ENCODE results near the gene CTNNA3. TPM values are rescaled to one million over a fixed set of nuclear protein-coding genes. Genes with fewer than 3 reads are reported as not detected.
A peak's percentile ranks its signal among the peaks of the same experiment; 100 is the strongest.

Gene CTNNA3
- total and polyA plus RNA-seq, 2 donors (not counting 1 experiment from before 2014, with no cell fraction given), result not detected

GRCh38 chr10:66218289-66218688 lies 1477.7 kb downstream of the CTNNA3 start:
- DNase-seq (ENCODE audit: low read depth in 2 of 2), result no peak
- H3K4me3 ChIP-seq (replicated peaks in 1 of 4; ENCODE audit: control extremely low read depth in 1 of 4, insufficient read depth in 1 of 4, low read depth in 3 of 4, low read length in 4 of 4), result no peak overlapping the region
- no peak overlapping the region for H3K9ac ChIP-seq (ENCODE audit: insufficient read depth, low read length)

GRCh38 chr10:66215920-66216319 lies 1480.1 kb downstream of the CTNNA3 start:
- TF ChIP-seq EZH2 (IDR thresholded peaks at IDR 0.05; ENCODE audit: low read length, missing control alignments) (no peak), CTCF (conservative IDR thresholded peaks at IDR 0.05 in 1 of 2, IDR thresholded peaks at IDR 0.05 in 1 of 2; ENCODE audit: low read depth in 1 of 2, low read length in 2 of 2) (no peak)
- Histone ChIP-seq H3K4me2 (ENCODE audit: extremely low read depth, insufficient read depth, low read length) (no peak overlapping the region), H4K20me1 (ENCODE audit: control insufficient read depth, extremely low read depth, insufficient read depth, low read length) (no peaks in the 10 kb centered on the region), H3K9ac (ENCODE audit: insufficient read depth, low read length) (no peak overlapping the region), H3K27ac (ENCODE audit: insufficient read depth, low read length) (no peak overlapping the region), H3K4me1 (ENCODE audit: control insufficient read depth, extremely low read depth, insufficient read depth, low read length) (no peaks in the 10 kb centered on the region), H3K36me3 (ENCODE audit: control insufficient read depth, insufficient read depth, low read length) (no peaks in the 10 kb centered on the region), H3K27me3 (ENCODE audit: control insufficient read depth, insufficient read depth, low read length) (no peaks in the 10 kb centered on the region), H3K79me2 (ENCODE audit: control insufficient read depth, insufficient read depth, low read length) (no peaks in the 10 kb centered on the region), H3K9me3 (ENCODE audit: control insufficient read depth, insufficient read depth, low read depth, low read length) (no peaks in the 10 kb centered on the region), H2AFZ (ENCODE audit: low read length) (no peak overlapping the region), H3K4me3 (replicated peaks in 1 of 4; ENCODE audit: control extremely low read depth in 1 of 4, insufficient read depth in 1 of 4, low read depth in 3 of 4, low read length in 4 of 4) (no peak overlapping the region)
- DNase-seq (ENCODE audit: low read depth in 2 of 2), result no peak

More at GRCh38 chr10:66218289-66218688, 1477.7 kb downstream of the CTNNA3 start:
- H3K27ac ChIP-seq (ENCODE audit: insufficient read depth, low read length), result no peak overlapping the region
- no peaks in the 10 kb centered on the region for H3K9me3 ChIP-seq (ENCODE audit: control insufficient read depth, insufficient read depth, low read depth, low read length)
- no peaks in the 10 kb centered on the region for H3K4me1 ChIP-seq (ENCODE audit: control insufficient read depth, extremely low read depth, insufficient read depth, low read length)
- H2AFZ ChIP-seq (ENCODE audit: low read length), result no peak overlapping the region
- TF ChIP-seq CTCF (conservative IDR thresholded peaks at IDR 0.05 in 1 of 2, IDR thresholded peaks at IDR 0.05 in 1 of 2; ENCODE audit: low read depth in 1 of 2, low read length in 2 of 2) (no peak), EZH2 (IDR thresholded peaks at IDR 0.05; ENCODE audit: low read length, missing control alignments) (no peak)
- H3K79me2 ChIP-seq (ENCODE audit: control insufficient read depth, insufficient read depth, low read length), result no peaks in the 10 kb centered on the region
- H3K36me3 ChIP-seq (ENCODE audit: control insufficient read depth, insufficient read depth, low read length), result no peaks in the 10 kb centered on the region
- H4K20me1 ChIP-seq (ENCODE audit: control insufficient read depth, extremely low read depth, insufficient read depth, low read length), result no peaks in the 10 kb centered on the region
- H3K4me2 ChIP-seq (ENCODE audit: extremely low read depth, insufficient read depth, low read length), result no peak overlapping the region
- H3K27me3 ChIP-seq (ENCODE audit: control insufficient read depth, insufficient read depth, low read length), result no peaks in the 10 kb centered on the region

- H2AFZ ChIP-seq (ENCODE audit: low read length), result no peak overlapping the region
- no peak overlapping the region for H3K4me3 ChIP-seq (replicated peaks in 1 of 4; ENCODE audit: control extremely low read depth in 1 of 4, insufficient read depth in 1 of 4, low read depth in 3 of 4, low read length in 4 of 4)
- H3K79me2 ChIP-seq (ENCODE audit: control insufficient read depth, insufficient read depth, low read length), result no peaks in the 10 kb centered on the region
- no peaks in the 10 kb centered on the region for H3K27me3 ChIP-seq (ENCODE audit: control insufficient read depth, insufficient read depth, low read length)
- H3K36me3 ChIP-seq (ENCODE audit: control insufficient read depth, insufficient read depth, low read length), result no peaks in the 10 kb centered on the region
- H3K9me3 ChIP-seq (ENCODE audit: control insufficient read depth, insufficient read depth, low read depth, low read length), result no peaks in the 10 kb centered on the region
- no peak overlapping the region for H3K4me2 ChIP-seq (ENCODE audit: extremely low read depth, insufficient read depth, low read length)
- DNase-seq (ENCODE audit: low read depth in 2 of 2), result no peak
- TF ChIP-seq CTCF (conservative IDR thresholded peaks at IDR 0.05 in 1 of 2, IDR thresholded peaks at IDR 0.05 in 1 of 2; ENCODE audit: low read depth in 1 of 2, low read length in 2 of 2) (peak in 1 of 2 donors; percentile 28), EZH2 (IDR thresholded peaks at IDR 0.05; ENCODE audit: low read length, missing control alignments) (no peak)
- no peaks in the 10 kb centered on the region for H4K20me1 ChIP-seq (ENCODE audit: control insufficient read depth, extremely low read depth, insufficient read depth, low read length)
- H3K4me1 ChIP-seq (ENCODE audit: control insufficient read depth, extremely low read depth, insufficient read depth, low read length), result no peaks in the 10 kb centered on the region
- no peak overlapping the region for H3K27ac ChIP-seq (ENCODE audit: insufficient read depth, low read length)
- H3K9ac ChIP-seq (ENCODE audit: insufficient read depth, low read length), result no peak overlapping the region
These were observed 1481.1 kb downstream of the CTNNA3 start for GRCh38 chr10:66214721-66215404.
